OCI-LY7 (cell line): ENCODE data around the gene OSBPL6. TPM values are rescaled to one million over a fixed set of nuclear protein-coding genes. Genes with fewer than 3 reads are reported as not detected.

Experiments used
- BruUV-seq: library from RNA; stranded (reverse); fragments of 400-500 nt; replicated peaks from 2 replicates; lab custom pipeline; 2021; lab: Mats Ljungman, UMichigan
- CTCF ChIA-PET: fragments of 300-600 bp; sonication (Branson Sonifier 250); formaldehyde crosslinking; loops from one replicate; lab custom pipeline; 2022; ENCODE audit warnings: antibody characterized with exemption; ENCODE audit not compliant: unreplicated experiment; lab: Charles Lee
- POLR2A ChIA-PET: fragments of 300-600 bp; sonication (Branson Sonifier 250); formaldehyde crosslinking; loops from one replicate; lab custom pipeline; 2022; ENCODE audit warnings: antibody characterized with exemption; lab: Charles Lee
- DNase-seq: peaks from one replicate; pipeline ENCODE4 v3.0.0-alpha.2; 2015; ENCODE audit warnings: low spot score
- H2AFZ ChIP-seq: fragments of 200-600 bp; sonication (generic), shearing (Covaris generic); 2 replicates; pipeline ENCODE4 v1.6.1; 2014; ENCODE audit warnings: mild to moderate bottlenecking, antibody characterized with exemption, low read length, moderate library complexity
- H3K27ac ChIP-seq: fragments of 200-600 bp; sonication (generic); 2 replicates; pipeline ENCODE4 v1.5.1; 2014; ENCODE audit warnings: mixed run types, low read depth, mild to moderate bottlenecking, moderate library complexity, low read length, inconsistent platforms; ENCODE audit not compliant: poor library complexity, severe bottlenecking
- H3K36me3 ChIP-seq: fragments of 200-600 bp; sonication (generic); 2 replicates; pipeline ENCODE4 v1.6.1; 2014; ENCODE audit warnings: mild to moderate bottlenecking, antibody characterized with exemption, low read length, moderate library complexity, mixed read lengths; ENCODE audit not compliant: insufficient read depth
- H3K4me1 ChIP-seq: fragments of 200-600 bp; sonication (generic); 2 replicates; pipeline ENCODE4 v1.5.1; 2014; ENCODE audit warnings: mild to moderate bottlenecking, low read length; ENCODE audit not compliant: insufficient read depth, poor library complexity, severe bottlenecking
- H3K4me2 ChIP-seq: fragments of 200-600 bp; sonication (generic); 2 replicates; pipeline ENCODE4 v1.6.1; 2014; ENCODE audit warnings: mild to moderate bottlenecking, low read length
- H3K4me3 ChIP-seq: fragments of 200-600 bp; sonication (generic); 2 replicates; pipeline ENCODE4 v1.5.1; 2014; ENCODE audit warnings: mild to moderate bottlenecking, low read depth, low read length; ENCODE audit not compliant: poor library complexity, severe bottlenecking
- H3K79me2 ChIP-seq: fragments of 200-600 bp; sonication (generic); 2 replicates; pipeline ENCODE4 v1.6.1; 2016; ENCODE audit warnings: low read depth, mild to moderate bottlenecking, low read length, moderate library complexity, mixed read lengths; ENCODE audit not compliant: insufficient read depth
- H3K9me2 ChIP-seq: fragments of 200-600 bp; sonication (generic); 2 replicates; pipeline ENCODE4 v1.6.1; 2016; ENCODE audit warnings: mild to moderate bottlenecking, low read length, mixed read lengths; ENCODE audit not compliant: insufficient read depth
- H3K9me3 ChIP-seq: fragments of 200-600 bp; sonication (generic); 2 replicates; pipeline ENCODE4 v1.6.1; 2014; ENCODE audit warnings: mild to moderate bottlenecking, mixed run types, low read length, mixed read lengths
- H4K20me1 ChIP-seq: fragments of 200-600 bp; sonication (generic); 2 replicates; pipeline ENCODE4 v1.6.1; 2014; ENCODE audit warnings: mild to moderate bottlenecking, antibody characterized with exemption, low read length, moderate library complexity, mixed read lengths; ENCODE audit not compliant: insufficient read depth
- EZH2phosphoT487 ChIP-seq: fragments of 200-600 bp; sonication (generic); IDR thresholded peaks from 2 replicates; pipeline ENCODE4 v1.6.1; 2018; ENCODE audit warnings: low read depth, borderline replicate concordance, mild to moderate bottlenecking, mixed run types, antibody characterized with exemption, low read length, moderate library complexity, mixed read lengths
- intact Hi-C: fragments of 100-400 bp; cut with micrococcal nuclease; formaldehyde crosslinking; loops from one replicate; pipeline ENCODE4 v1.10.0; 2022; ENCODE audit not compliant: unreplicated experiment
- total RNA-seq, 2 experiments: library from RNA; depleted of rRNA in 1 of 2; stranded (reverse); fragments of >200 nt in 1 of 2; shearing (Covaris generic) in 1 of 2; gene quantifications; 2 replicates each; pipeline ENCODE4 v1.2.3, GENCODE V29; 2014 to 2022
- TF ChIP-seq, protein P1 (sequence below): fragments of 200-600 bp; sonication (generic); conservative IDR thresholded peaks from 2 replicates; pipeline ENCODE4 v1.5.1; 2014; ENCODE audit warnings: mild to moderate bottlenecking, antibody characterized with exemption, low read length, moderate library complexity, mixed read lengths

OSBPL6 gene
- total RNA-seq, 2 experiments from 2014 or later = not detected

DNA sequence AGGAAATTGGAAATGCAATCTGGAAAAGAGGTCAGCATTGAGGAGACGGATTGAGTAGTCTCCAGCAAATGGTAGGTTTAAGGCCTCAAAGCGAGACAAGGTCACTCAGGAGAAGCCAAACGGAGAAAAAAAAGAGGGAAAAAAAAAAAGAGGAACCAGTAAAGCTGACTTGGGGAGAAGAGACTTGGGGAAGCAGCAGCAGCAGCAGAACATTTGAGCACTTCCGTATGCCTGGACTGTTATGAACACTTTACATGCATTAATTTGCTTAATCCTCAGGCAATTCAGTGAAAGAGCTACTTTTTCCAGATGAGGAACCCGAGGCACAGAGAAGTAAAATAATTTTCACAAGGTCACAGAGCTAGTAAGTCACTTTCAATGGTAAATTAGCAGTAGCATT, 81.3 kb downstream of the OSBPL6 start:
- TF ChIP-seq, protein P1, sequence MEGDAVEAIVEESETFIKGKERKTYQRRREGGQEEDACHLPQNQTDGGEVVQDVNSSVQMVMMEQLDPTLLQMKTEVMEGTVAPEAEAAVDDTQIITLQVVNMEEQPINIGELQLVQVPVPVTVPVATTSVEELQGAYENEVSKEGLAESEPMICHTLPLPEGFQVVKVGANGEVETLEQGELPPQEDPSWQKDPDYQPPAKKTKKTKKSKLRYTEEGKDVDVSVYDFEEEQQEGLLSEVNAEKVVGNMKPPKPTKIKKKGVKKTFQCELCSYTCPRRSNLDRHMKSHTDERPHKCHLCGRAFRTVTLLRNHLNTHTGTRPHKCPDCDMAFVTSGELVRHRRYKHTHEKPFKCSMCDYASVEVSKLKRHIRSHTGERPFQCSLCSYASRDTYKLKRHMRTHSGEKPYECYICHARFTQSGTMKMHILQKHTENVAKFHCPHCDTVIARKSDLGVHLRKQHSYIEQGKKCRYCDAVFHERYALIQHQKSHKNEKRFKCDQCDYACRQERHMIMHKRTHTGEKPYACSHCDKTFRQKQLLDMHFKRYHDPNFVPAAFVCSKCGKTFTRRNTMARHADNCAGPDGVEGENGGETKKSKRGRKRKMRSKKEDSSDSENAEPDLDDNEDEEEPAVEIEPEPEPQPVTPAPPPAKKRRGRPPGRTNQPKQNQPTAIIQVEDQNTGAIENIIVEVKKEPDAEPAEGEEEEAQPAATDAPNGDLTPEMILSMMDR = no peak
- no peak for TF ChIP-seq EZH2phosphoT487
- CTCF ChIA-PET = no interaction called here
- H3K9me3 ChIP-seq = no peaks in the 10 kb centered on the region
- H3K9me2 ChIP-seq = no peaks in the 10 kb centered on the region
- no peaks in the 10 kb centered on the region for H3K4me1 ChIP-seq
- no peak overlapping the region for H3K27ac ChIP-seq
- POLR2A ChIA-PET = interaction anchor here (0.7 to 0.9 kb wide), 2 partner anchors 9 to 1863 kb away, joined by 3 to 6 read pairs; no protein-coding TSS in a partner anchor
- H3K4me3 ChIP-seq = no peak overlapping the region
- H3K4me2 ChIP-seq = no peak overlapping the region
- no peaks in the 10 kb centered on the region for H3K79me2 ChIP-seq
- BruUV-seq = no TSS peak
- intact Hi-C loops = no loop called here
- H4K20me1 ChIP-seq = no peaks in the 10 kb centered on the region
- H3K36me3 ChIP-seq = no peaks in the 10 kb centered on the region
- no peak for DNase-seq
- no peak overlapping the region for H2AFZ ChIP-seq

DNA sequence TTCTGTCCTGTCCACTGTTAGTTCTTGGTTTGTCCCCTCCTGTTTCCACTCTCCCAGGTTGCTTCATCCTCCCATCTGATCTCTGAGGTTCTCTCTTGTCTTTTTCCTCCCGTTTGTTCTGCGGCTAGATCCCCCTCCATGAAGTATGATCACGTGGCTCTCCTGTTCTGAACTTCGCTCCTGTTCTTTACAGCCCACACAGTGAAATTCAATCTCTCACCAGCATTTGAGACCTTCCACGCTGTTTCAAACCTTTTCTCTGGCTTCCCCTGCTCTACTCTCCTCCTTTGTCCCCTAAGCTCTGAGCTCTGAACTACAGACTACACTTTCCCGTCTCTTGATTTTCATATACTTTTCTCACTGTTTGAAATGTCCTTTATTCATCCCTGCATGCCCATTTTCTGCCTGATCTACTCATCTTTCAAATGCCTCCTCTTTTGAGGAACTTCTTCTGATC, 83.5 kb downstream of the OSBPL6 start:
- Histone ChIP-seq H2AFZ (no peak overlapping the region), H3K27ac (no peak overlapping the region), H3K4me1 (no peaks in the 10 kb centered on the region), H3K4me3 (no peak overlapping the region), H3K79me2 (no peaks in the 10 kb centered on the region), H3K9me3 (no peaks in the 10 kb centered on the region), H4K20me1 (no peaks in the 10 kb centered on the region), H3K4me2 (no peak overlapping the region), H3K36me3 (no peaks in the 10 kb centered on the region), H3K9me2 (no peaks in the 10 kb centered on the region)
- no TSS peak for BruUV-seq
- DNase-seq = no peak
- TF ChIP-seq EZH2phosphoT487 = no peak
- TF ChIP-seq, protein P1 = no peak
- intact Hi-C loops = loop anchor here (2.0 kb wide), 1 partner anchor 165 kb away; the partner anchor contains the start of gene RBM45
- POLR2A ChIA-PET = no interaction called here
- CTCF ChIA-PET = no interaction called here

DNA sequence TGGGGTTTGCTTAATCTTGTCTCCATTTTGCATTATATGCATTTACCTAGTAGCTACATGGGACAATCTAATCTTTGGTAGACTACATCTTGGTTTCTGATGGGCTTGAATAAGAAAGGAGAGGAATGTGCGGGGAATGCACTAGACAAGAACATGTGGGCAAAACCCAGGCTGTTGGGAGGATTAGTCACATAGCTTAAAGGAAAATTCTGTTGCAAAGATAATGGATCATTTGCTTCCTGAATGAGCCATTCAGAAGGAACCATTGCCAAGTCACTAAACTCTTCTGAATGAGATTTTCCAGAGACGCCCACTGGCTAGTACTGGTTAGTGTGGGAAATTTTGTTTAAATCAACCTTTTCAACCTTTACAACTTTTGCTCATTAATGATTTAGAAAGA, 84.8 kb downstream of the OSBPL6 start:
- Histone ChIP-seq H3K9me2 (no peaks in the 10 kb centered on the region), H3K9me3 (no peaks in the 10 kb centered on the region), H3K4me3 (no peak overlapping the region), H3K79me2 (no peaks in the 10 kb centered on the region), H3K4me2 (no peak overlapping the region), H3K4me1 (no peaks in the 10 kb centered on the region), H2AFZ (no peak overlapping the region), H3K36me3 (no peaks in the 10 kb centered on the region), H4K20me1 (no peaks in the 10 kb centered on the region), H3K27ac (no peak overlapping the region)
- TF ChIP-seq, protein P1 = no peak
- TF ChIP-seq EZH2phosphoT487 = no peak
- BruUV-seq = no TSS peak
- ChIA-PET POLR2A (no interaction called here), CTCF (interaction anchor here (0.7 kb wide), 1 partner anchor 195 kb away, joined by 3 read pairs; no protein-coding TSS in a partner anchor)
- intact Hi-C loops = loop anchor here (2.0 kb wide), 1 partner anchor 166 kb away; the partner anchor contains the start of gene RBM45
- DNase-seq = no peak
